Measurements from ENCODE around the gene ACSM6.

DNA sequence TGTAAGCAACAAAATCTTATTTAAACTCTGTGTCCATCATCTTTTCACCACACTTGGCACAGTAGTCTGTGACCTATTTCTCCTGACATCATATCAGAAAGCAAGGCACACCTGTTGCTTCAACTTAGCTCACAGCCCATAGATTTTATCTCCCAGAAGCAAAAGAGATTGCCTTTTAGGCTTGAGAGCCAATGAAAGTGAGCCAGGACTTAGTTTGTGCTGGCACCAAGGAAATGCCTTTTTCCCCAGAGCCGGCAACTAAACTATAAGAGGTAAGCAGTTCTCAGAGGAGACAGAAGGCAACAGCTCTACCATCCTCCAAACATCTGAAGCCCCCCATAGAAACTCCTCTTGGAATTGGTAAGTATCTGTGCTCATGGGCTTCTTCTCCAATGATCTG lies at the start of gene ACSM6:
- TF ChIP-seq, protein P1, sequence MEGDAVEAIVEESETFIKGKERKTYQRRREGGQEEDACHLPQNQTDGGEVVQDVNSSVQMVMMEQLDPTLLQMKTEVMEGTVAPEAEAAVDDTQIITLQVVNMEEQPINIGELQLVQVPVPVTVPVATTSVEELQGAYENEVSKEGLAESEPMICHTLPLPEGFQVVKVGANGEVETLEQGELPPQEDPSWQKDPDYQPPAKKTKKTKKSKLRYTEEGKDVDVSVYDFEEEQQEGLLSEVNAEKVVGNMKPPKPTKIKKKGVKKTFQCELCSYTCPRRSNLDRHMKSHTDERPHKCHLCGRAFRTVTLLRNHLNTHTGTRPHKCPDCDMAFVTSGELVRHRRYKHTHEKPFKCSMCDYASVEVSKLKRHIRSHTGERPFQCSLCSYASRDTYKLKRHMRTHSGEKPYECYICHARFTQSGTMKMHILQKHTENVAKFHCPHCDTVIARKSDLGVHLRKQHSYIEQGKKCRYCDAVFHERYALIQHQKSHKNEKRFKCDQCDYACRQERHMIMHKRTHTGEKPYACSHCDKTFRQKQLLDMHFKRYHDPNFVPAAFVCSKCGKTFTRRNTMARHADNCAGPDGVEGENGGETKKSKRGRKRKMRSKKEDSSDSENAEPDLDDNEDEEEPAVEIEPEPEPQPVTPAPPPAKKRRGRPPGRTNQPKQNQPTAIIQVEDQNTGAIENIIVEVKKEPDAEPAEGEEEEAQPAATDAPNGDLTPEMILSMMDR (IDR thresholded peaks at IDR 0.05; ENCODE audit: low read length) = no peak
- no peak for TF ChIP-seq EZH2phosphoT487 (IDR thresholded peaks at IDR 0.05; ENCODE audit: low read length)
